HEK293 (cell line): Measurements from ENCODE around the gene F2RL3.

ENCODE experiments used
- SP7 ChIP-seq: fragments of 450-650 bp; formaldehyde crosslinking; IDR thresholded peaks from 2 replicates; pipeline ENCODE4 v1.5.1; 2016; ENCODE audit warnings: missing biosample characterization, missing genetic modification characterization
- TCF7L2 ChIP-seq: IDR thresholded peaks from 2 replicates; pipeline ENCODE4 v1.6.1; 2011; ENCODE audit warnings: low read depth, mild to moderate bottlenecking, inconsistent platforms, low read length, moderate library complexity, borderline replicate concordance
- ZNF121 ChIP-seq: fragments of 450-650 bp; formaldehyde crosslinking; IDR thresholded peaks from 2 replicates; pipeline ENCODE4 v1.5.1; 2016; ENCODE audit warnings: missing biosample characterization, missing genetic modification characterization
- ZNF211 ChIP-seq: fragments of 450-650 bp; formaldehyde crosslinking; IDR thresholded peaks from 2 replicates; pipeline ENCODE4 v1.5.1; 2016; ENCODE audit warnings: low read depth, missing biosample characterization, missing genetic modification characterization
- ZNF274 ChIP-seq, 2 experiments: fragments of 200-500 bp in 1 of 2; fragments of 450-650 bp in 1 of 2; sonication (Bioruptor generic) in 1 of 2; formaldehyde crosslinking in 1 of 2; IDR thresholded peaks; 2 replicates each; pipeline versions ENCODE4 v1.5.1 to v1.6.1; 2014 to 2016; ENCODE audit warnings: borderline replicate concordance in 1 of 2, inconsistent platforms in 1 of 2, low read length in 1 of 2, missing biosample characterization in 1 of 2, missing genetic modification characterization in 1 of 2
- ZNF510 ChIP-seq: fragments of 450-650 bp; formaldehyde crosslinking; IDR thresholded peaks from 2 replicates; pipeline ENCODE4 v1.5.1; 2018; ENCODE audit warnings: mild to moderate bottlenecking, missing genetic modification characterization, missing biosample characterization; ENCODE audit not compliant: insufficient replicate concordance
- ZNF521 ChIP-seq: fragments of 450-650 bp; formaldehyde crosslinking; IDR thresholded peaks from 2 replicates; pipeline ENCODE4 v1.5.1; 2017; ENCODE audit warnings: missing biosample characterization, mild to moderate bottlenecking, missing genetic modification characterization
- ZNF654 ChIP-seq: fragments of 450-650 bp; formaldehyde crosslinking; IDR thresholded peaks from 2 replicates; pipeline ENCODE4 v1.5.1; 2016; ENCODE audit warnings: low read depth, missing biosample characterization, missing genetic modification characterization
- ZNF707 ChIP-seq: fragments of 450-650 bp; formaldehyde crosslinking; IDR thresholded peaks from 2 replicates; pipeline ENCODE4 v1.5.1; 2016; ENCODE audit warnings: missing biosample characterization, missing genetic modification characterization
- TF ChIP-seq, protein P1 (sequence below): fragments of 450-650 bp; formaldehyde crosslinking; IDR thresholded peaks from 2 replicates; pipeline ENCODE4 v1.5.1; 2016; ENCODE audit warnings: missing biosample characterization, missing genetic modification characterization
- TF ChIP-seq, protein P2 (sequence below): fragments of 450-650 bp; formaldehyde crosslinking; IDR thresholded peaks from 2 replicates; pipeline ENCODE4 v1.5.1; 2016; ENCODE audit warnings: missing biosample characterization, missing genetic modification characterization

GRCh38 chr19:16889883-16890460, 1.2 kb downstream of the F2RL3 start:
- no peak for TF ChIP-seq ZNF707 (tag by site-specific recombination)
- TF ChIP-seq ZNF121 (tag by site-specific recombination): no peak
- TF ChIP-seq TCF7L2: no peak
- TF ChIP-seq ZNF211 (tag by site-specific recombination): no peak
- no peak for TF ChIP-seq ZNF654 (tag by site-specific recombination)
- TF ChIP-seq SP7 (tag by site-specific recombination): no peak
- TF ChIP-seq, protein P1, sequence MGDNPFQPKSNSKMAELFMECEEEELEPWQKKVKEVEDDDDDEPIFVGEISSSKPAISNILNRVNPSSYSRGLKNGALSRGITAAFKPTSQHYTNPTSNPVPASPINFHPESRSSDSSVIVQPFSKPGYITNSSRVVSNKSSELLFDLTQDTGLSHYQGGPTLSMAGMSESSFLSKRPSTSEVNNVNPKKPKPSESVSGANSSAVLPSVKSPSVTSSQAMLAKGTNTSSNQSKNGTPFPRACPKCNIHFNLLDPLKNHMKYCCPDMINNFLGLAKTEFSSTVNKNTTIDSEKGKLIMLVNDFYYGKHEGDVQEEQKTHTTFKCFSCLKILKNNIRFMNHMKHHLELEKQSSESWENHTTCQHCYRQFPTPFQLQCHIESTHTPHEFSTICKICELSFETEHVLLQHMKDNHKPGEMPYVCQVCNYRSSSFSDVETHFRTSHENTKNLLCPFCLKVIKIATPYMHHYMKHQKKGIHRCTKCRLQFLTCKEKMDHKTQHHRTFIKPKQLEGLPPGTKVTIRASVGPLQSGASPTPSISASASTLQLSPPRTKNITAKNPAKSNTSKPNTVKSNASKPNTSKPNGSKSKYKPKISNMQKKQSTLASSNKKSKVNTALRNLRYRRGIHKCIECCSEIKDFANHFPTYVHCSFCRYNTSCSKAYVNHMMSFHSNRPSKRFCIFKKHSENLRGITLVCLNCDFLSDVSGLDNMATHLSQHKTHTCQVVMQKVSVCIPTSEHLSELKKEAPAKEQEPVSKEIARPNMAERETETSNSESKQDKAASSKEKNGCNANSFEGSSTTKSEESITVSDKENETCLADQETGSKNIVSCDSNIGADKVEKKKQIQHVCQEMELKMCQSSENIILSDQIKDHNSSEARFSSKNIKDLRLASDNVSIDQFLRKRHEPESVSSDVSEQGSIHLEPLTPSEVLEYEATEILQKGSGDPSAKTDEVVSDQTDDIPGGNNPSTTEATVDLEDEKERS (tag by site-specific recombination): no peak
- TF ChIP-seq ZNF510: no peak
- no peak for TF ChIP-seq ZNF274 (IDR thresholded peaks at IDR 0.05; ENCODE audit: low read length)
- no peak for TF ChIP-seq ZNF274 (tag by site-specific recombination; IDR thresholded peaks at IDR 0.05; ENCODE audit: borderline replicate concordance)
- no peak for TF ChIP-seq ZNF521 (tag by site-specific recombination)
- TF ChIP-seq, protein P2, sequence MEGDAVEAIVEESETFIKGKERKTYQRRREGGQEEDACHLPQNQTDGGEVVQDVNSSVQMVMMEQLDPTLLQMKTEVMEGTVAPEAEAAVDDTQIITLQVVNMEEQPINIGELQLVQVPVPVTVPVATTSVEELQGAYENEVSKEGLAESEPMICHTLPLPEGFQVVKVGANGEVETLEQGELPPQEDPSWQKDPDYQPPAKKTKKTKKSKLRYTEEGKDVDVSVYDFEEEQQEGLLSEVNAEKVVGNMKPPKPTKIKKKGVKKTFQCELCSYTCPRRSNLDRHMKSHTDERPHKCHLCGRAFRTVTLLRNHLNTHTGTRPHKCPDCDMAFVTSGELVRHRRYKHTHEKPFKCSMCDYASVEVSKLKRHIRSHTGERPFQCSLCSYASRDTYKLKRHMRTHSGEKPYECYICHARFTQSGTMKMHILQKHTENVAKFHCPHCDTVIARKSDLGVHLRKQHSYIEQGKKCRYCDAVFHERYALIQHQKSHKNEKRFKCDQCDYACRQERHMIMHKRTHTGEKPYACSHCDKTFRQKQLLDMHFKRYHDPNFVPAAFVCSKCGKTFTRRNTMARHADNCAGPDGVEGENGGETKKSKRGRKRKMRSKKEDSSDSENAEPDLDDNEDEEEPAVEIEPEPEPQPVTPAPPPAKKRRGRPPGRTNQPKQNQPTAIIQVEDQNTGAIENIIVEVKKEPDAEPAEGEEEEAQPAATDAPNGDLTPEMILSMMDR (tag by site-specific recombination): no peak
